Testis (tissue), 2 donors: ENCODE results near the gene CDH23.

Source experiments
- POLR2A ChIP-seq: fragments of 450-650 bp; IDR thresholded peaks from one replicate; pipeline ENCODE4 v1.6.1; 2017; ENCODE audit warnings: antibody characterized with exemption, mild to moderate bottlenecking, moderate library complexity
- TF ChIP-seq, protein P1 (sequence below), 3 experiments: fragments of 450-650 bp in 2 of 3; fragments of 200-600 bp in 1 of 3; sonication (generic) in 1 of 3; IDR thresholded peaks; one replicate each; pipeline ENCODE4 v1.5.1; 2016 to 2019; ENCODE audit warnings: antibody characterized with exemption in 3 of 3, mild to moderate bottlenecking in 2 of 3, moderate library complexity in 1 of 3

DNA sequence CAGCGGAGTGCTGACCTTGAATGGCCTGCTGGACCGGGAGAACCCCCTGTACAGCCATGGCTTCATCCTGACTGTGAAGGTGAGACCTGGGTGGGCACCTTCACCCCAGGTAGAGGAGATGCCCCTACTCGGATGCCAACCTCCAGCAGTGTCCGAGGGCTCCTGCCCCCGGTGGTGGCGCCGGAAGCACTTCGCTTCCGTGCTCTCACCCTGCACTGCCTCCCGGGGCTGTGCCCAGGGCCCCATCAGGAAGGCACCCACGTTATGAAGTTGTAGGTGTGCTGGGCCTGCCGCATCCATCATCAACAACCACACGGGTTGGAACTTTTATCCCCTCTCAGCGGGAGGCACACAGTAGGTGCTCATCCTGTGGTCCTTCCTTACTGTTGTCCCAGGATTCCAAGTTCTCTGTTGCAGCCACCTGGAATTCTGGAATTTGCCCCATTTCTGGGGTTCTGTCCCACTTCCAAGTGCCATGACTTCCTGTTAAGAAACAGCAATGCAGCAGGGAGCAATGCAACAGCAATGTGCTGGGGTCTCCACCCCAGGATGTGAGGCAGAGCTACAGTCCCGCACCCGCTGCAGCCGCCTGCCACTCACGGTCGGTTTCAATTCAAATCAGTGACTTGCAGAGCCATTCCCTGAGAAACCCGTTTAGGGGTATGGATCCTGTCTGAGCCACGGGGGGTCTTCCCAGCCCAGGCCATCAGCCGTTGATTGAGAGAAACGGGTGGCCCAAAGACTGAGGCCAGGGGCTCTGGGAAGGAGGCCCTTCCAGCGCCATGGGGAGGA lies 219.0 kb downstream of the CDH23 start:
- TF ChIP-seq, protein P1, sequence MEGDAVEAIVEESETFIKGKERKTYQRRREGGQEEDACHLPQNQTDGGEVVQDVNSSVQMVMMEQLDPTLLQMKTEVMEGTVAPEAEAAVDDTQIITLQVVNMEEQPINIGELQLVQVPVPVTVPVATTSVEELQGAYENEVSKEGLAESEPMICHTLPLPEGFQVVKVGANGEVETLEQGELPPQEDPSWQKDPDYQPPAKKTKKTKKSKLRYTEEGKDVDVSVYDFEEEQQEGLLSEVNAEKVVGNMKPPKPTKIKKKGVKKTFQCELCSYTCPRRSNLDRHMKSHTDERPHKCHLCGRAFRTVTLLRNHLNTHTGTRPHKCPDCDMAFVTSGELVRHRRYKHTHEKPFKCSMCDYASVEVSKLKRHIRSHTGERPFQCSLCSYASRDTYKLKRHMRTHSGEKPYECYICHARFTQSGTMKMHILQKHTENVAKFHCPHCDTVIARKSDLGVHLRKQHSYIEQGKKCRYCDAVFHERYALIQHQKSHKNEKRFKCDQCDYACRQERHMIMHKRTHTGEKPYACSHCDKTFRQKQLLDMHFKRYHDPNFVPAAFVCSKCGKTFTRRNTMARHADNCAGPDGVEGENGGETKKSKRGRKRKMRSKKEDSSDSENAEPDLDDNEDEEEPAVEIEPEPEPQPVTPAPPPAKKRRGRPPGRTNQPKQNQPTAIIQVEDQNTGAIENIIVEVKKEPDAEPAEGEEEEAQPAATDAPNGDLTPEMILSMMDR (IDR thresholded peaks at IDR 0.05) = no peak
- no peak for TF ChIP-seq POLR2A
